ENCODE results near the gene DCBLD2.

Gene DCBLD2

DNA sequence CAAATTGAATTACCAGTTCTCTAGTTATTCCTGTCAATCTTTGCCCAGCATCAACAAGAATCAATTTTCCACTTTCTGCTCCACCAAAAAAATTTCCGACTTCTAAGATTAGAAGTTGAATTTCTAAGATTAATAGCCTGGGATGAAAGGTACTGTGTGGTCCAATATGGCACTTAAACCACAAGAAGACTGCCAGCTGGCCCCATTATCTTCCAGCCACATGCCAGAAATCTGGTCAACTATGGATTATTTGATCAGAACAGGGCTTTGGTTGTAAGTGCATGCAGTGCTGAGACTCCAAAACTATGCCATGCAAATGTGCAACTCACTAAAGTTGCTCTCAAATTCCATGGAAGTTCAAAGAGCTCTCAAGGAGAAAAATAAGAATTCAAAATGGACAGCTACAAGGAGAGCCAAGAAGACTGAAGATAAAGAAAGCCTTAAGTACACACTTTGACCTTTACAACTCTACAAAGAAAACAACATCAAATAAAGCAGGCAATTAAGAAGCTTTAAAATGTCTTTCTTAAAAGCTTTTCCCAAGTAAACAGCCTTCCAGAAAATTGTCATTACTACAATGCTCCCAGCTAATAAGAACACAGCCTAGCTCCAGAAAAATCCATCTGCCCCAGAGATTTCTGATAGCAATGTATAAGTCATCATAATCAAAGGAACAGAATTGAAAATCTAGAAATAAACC lies 74.1 kb downstream of the DCBLD2 start:
- DNase-seq, result no peak

DNA sequence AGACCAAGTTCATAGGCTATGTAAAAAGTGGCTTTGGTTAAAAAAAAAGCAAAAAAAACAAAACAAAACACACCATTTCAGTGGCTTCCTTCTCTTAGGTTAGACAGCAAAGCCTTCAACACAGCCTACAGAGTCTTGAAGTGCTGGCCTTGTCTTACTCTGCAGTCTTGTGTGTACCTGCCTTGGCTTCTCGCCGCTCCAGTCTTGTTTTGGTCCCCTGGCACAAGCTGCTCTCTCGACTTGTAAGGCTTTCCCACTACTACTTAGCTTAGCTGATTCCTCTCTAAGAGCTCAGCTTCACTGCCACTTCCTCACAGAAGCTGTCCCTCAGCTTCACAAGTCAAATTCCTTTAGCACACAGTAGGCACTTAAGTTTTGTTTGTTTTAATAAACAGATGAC lies 75.4 kb downstream of the DCBLD2 start:
- DNase-seq, result no peak

DNA sequence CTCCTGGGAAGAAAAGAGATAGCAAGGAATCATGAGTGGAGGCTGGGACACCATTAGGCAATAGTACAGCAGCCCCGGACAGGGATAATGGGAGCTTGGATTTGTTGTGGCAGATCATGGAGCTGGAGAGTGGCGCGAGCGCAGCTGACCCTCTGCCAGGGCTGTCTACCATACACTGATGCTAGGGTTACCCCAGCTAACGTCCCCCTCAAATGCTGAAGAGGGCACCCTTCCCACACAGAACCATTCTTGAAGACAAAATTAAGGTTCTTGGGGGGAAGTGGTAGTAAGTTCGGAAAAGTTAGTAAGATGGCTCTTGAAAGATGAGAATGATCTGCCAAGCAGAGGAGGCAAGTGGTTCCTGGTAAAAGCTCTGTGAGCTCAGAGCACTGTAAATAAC lies 77.2 kb downstream of the DCBLD2 start:
- DNase-seq, result no peak

DNA sequence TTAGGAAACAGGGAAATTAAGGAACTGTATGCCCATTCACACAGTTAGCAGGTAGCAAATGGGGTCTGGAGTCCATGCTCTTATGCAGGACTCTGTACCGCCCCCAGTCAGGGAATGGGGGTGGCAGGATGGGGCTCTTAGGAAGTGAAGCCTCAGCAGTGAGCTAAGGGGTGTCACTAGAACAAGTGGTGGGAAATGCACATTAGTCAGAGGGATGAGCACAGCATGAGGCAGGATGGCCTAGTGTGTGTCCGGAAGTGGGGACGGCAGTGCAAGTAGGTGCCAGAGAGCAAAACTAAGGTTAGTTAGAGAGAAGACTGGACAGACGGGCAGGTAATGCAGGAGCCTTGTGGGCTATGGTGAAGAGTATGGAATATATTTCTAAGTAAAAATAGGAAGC lies 77.7 kb downstream of the DCBLD2 start:
- DNase-seq, result no peak

DNA sequence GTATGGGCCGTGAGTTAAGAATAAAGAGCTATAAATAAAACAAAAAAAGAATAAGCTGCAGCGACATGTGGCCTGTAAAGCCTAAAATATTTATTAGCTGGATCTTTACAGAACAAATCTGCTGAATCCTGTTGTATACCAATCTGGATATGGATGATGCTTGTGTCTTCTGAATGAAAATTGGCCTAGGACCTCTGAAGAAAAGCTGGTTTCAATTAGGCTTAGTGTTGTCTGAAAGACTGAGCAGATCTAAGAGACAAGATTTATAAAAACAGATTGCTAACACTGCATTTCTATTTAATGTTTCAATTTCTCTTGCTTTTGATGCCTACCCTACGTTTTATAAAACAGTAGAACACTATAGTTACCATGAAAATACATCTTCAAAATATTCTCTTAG lies 80.4 kb downstream of the DCBLD2 start:
- no peak for DNase-seq

DNA sequence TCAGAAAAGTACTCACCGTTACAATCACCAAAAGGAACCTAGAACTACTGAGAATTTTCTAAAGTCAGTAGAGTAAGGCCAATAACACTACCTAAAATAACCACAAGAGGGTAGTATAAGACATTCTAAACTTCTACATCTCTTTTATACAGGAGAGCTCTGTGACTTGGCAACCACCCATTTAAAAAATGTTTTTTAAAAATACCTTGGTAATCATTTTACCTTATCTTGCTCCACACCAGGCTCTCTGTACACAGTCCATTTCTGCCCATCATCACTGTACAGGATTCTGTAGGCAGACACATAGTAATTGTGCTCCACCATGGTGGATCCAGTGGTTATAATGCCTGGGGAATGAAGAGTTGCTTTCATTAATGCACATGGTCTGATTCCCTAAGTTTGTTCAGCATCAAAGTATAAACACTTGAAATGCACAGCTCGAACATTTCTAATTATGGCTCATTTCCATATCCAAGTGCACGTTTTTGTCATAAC lies 83.9 kb downstream of the DCBLD2 start:
- DNase-seq, result peak; percentile 16

DNA sequence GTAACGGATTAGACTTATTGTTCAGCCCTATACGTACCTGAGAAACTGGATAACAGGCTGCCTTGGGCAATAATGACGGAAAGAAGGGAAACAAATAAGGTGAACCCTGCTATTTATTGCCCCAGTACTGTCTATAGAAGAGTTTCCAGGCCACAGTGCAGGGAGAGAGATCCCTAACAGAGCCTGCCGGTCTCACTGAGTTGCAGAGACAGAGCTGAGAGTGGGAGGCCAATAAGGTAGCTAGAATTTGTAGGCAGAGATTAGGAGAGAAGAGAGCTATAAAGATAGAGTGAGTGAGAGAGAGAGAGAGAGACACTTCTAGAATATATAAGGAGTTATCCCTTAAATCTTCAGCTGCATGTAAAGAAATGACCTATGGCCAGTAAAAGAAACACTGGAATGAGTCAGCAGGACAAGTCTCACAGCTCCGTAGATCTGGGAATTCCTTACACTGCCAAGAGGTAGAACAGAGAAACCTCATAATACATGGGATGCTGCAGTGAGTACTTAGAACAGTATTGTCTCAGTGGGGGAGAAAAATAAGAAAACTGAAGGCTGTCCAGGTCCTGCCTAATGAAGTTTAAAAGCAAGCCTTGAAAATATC lies 86.6 kb downstream of the DCBLD2 start:
- DNase-seq, result no peak

DNA sequence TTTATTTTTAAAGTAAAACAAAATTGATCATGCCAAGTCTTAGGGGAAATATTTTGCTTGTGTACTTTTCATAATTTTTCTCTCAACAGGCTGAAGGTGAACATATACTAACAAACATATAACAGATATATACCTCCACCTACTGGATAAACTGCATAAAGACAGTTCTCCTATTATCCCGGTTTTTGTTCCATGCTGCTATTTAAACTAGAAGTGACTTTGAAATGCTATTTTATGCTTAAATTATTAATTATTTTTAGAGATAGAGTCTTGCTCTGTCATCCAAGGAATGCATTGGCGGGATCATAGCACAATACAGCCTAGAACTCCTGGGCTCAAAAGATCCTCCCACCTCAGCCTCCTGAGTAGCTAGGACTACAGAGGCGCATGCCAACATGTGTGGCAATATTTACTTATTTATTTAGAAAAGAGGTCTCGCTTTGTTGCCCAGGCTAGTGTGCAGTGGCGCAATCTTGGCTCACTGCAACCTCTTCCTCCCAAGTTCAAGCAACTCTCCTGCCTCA lies 88.6 kb downstream of the DCBLD2 start:
- DNase-seq, result peak; percentile 6

DNA sequence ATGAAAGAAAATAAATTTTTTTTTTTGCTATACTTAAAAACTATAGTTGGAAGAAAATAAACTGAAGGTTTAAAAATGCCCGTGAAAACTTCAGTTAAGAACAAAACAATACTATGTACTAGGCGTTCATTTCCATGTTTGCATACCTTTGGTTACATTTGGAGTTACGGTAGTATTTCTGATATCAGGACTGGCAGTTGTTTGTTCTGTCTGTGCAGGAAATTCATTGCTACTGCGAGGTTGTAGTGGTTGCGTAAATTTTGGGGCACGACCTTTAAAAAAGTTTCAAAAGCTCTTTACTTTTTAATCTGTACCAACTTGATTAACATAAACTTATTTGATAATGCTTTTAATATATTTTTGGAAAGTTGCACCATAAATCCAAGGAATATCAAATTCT lies 90.4 kb downstream of the DCBLD2 start:
- DNase-seq, result no peak

DNA sequence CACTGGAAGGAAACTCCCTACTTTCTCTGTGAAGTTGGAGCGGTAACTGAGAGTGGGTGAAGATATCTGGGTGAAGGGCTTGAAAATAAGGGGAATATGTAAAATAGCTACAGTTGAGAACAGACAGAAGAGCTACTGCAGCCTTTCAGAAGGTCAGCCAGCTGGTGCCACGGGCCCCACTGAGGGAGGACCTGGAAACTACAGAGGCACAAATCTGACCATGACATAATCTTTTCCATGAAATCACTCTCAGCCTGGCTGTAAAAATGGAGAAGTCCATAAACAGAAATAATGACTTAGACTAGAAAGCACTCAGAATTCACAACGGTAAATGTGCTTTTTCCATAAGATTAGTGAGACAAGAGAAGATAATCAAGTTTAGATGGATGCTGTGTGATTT lies 91.9 kb downstream of the DCBLD2 start:
- DNase-seq, result no peak

DNA sequence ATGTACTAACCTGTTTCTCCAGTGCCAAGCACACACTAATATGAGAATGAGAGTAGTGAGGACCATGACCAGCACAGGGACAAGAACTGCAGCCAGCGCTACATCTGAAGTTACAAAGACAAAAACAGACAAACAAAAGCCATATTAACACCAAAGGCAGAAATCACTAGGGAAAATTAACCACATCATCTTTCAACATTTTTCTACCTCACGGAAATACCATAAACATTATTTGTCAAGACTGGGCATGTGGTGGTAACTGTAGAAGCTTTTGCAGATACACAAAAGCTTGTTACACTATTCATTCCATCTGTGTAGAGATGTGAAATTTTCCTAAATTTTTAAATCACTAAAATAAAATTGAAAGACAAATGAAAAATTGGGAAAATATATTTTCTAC lies 93.4 kb downstream of the DCBLD2 start:
- no peak for DNase-seq

DNA sequence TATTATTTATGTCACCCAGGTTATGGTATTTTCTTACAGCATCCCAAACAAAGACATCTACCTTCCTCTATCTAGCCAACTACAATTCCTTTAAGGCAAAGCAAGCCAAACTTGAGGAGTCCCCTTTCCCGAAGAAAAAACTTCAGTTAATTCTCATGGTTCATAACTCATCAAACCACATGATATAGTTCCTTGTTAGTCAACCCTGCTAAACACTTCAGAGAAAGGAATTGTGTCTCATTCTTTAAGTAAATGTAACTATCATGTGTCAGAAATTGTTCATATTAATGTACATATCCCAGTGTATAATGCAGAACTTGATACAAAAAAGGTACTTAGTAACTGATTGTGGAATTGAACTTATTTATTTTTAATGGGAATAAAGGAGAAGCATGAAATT lies 93.9 kb downstream of the DCBLD2 start:
- DNase-seq, result no peak

DNA sequence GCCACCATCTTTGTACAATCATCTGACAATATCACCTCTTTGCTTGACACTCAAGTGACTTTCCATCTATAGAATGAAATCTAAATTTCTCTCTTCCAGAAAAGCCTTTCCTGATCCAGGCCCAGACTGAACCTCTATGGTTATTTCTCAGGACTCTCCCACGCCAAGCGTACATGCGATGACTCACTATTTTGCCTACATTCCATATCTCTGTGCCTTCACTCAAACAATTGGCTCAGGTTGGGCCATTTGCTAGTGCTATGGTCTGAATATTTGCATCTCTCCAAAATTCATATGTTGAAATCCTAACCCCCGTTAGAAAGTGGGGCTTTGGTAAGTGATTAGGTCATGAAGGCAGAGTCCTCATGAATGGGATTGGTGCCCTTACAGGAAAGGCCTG lies 94.5 kb downstream of the DCBLD2 start:
- no peak for DNase-seq

DNA sequence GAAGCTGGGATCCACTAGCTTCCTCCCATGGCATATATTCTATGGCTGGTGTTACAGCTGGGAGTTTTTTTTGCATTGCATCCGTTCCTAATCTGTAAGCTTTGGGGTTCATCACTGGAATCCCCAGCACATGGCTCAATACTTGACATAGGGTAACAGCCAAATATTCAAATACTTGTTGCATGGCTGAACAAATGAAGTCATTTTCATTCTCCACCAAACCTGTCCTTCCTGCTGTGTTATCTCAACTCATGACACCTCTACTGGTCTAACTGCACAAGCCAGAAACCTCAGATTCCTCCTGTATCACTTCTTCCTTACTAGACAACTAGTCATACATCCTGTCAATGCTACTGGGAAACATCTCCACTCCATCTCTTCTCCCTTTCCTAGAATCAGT lies 95.0 kb downstream of the DCBLD2 start:
- no peak for DNase-seq

DNA sequence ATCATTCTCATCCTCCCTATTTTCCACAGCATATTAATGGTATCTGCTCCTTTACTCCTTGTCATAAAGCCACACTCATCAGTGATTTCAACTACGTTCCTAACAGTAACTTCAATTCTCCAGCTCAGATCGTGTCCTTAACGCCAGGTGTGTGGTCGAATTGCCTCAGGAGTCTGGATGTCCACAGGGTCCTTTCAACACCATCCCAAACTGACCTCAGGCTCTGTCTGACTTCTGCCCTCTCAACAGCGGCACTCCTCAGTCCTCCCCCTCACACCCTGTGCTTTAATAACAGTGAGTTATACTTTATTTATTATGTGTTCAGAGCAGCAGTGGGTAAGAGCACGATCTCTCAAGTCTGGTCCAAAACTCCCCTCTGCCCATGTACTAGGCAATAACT lies 95.9 kb downstream of the DCBLD2 start:
- no peak for DNase-seq

DNA sequence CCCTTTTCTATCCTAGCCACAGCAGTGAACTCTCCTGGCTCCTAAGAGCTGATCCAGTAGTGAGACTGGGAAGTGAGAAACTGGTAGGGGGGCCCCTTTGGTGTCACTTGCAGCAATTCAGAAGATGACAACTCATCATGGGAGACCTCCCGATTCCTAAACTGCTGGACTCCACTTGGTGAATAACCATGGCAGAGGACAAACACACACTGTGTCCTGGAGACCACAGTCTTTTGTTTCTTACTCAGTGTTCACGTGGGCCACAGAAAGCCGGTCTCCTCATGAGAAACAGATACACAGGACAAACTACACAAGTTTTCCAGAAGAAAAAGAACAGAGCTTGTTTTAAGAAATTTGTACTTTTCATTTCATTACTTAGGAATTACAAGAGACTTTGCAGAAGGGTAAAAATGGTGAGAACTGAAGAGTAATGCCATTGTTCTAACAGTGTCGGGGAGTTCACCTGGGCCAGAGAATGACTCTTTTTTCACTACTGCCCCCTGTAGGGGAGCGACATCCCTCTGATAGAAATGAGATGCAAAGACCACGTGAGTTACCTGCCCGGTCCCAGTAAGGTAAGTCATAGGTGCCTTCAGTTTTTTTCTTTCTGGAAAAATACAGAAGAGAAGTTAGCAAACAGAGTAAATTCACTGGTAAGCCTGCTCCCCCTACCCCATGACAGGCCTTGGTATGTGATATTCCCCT lies 100.3 kb downstream of the DCBLD2 start:
- DNase-seq, result no peak

DNA sequence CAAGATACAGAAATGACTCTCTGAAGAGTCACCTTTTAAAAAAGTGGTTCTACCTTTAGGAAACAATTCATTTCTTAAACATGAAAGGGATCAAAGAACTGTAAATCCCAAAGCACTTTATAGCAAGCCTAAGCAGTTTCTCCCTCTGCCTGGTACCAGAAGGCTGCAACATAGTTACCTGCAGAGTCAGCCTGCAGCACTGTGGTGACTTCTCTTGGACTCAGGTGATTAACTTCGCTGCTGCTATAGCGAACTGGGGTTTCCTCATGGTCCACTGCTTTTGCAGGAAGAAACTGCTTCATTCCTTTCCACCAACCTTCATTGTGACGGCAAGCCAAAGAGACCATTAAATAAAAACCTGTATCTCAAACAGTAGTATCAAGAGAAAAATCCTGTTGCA lies 101.1 kb downstream of the DCBLD2 start:
- no peak for DNase-seq

DNA sequence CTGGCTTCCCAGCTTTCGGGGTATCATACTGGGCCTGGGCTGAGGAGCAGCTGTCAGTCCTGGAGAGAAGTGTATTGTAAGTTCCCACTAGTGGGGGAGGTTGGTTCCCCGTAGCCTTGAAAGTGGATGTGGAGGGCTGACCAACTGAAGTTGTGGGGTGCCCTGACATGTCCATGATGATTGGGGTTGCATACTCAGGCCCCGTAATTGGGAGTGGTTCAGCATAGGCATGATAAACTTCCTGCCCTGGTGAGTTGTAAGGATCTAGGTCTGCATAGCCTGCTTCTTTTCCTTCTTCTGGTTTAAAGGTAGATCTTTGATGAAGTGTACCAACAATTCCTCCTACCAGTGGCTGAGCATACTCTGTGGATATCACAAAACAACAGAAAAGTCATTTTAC lies 102.0 kb downstream of the DCBLD2 start:
- no peak for DNase-seq

DNA sequence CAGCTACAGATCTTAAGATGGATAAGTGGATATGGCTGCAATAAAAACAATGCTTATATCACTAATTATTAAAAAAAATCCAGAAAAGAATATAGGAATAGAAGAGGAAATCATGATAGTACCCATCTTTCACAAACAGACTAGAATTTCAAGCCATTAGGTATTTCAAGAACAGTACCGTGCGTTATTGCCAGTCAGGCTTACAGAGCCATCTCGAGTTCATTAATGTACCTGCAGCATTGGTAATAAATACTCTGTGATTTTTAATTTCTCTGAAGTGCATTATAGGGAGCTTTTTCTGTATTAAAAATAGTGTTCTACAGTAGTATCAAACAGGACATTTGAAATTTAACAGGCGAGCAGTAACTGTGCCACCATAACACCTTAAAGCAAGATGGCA lies 102.7 kb downstream of the DCBLD2 start:
- DNase-seq, result no peak

DNA sequence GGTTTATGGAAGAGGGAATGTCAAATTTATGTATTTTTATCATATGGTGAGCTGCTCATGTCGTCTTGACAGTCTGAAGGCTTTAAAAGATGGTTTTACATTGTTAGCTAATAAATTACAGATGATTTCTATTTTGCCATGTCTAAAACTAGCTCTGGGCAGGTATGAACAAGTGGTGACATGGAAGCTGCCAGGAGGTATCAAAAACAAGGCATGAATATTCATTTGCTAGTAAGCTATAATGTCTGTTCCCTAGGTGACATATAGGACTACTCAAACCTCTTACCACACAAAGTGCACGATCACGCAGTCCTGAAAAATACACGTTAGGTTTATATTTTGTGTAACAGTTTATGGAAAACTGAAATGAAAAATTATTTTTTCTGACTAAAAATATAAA lies 103.6 kb downstream of the DCBLD2 start:
- DNase-seq, result no peak

DNA sequence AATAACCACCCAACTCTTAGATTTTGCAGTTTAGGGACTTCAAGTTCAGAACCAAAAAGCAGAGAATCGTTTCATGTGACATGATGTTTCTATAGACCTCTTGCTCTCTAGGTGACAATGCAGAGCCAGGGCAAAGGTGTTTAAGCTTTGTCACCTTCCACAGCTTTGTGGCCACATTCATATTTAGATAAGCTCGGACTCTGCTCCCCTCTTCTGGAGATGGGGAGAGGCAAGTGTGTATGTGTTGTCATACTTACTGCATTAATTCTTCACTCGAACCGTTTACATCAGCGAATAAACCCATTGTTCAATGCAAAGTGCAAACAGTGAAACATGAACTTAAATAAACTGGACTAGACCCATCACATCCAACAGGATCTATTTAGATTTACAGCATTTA lies 105.2 kb downstream of the DCBLD2 start:
- DNase-seq, result no peak

DNA sequence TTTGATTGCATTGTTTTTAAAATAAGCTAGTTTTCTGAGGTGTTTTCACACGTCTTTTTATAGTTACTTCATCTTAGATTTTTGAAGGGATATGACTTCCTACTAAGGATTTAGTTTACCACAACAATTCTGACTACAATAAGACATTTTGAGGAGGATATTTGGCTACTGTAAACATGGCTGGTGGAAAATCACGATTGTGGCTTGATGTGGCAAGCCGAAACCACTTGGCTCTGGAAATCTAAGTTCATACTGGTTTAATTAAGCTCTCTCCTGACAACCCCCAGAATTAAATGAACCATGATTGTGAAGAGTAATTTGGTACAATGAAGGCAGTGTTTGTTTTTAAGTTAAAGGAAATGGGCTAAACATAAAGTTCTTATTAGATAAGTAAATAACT lies 107.5 kb downstream of the DCBLD2 start:
- no peak for DNase-seq

DNA sequence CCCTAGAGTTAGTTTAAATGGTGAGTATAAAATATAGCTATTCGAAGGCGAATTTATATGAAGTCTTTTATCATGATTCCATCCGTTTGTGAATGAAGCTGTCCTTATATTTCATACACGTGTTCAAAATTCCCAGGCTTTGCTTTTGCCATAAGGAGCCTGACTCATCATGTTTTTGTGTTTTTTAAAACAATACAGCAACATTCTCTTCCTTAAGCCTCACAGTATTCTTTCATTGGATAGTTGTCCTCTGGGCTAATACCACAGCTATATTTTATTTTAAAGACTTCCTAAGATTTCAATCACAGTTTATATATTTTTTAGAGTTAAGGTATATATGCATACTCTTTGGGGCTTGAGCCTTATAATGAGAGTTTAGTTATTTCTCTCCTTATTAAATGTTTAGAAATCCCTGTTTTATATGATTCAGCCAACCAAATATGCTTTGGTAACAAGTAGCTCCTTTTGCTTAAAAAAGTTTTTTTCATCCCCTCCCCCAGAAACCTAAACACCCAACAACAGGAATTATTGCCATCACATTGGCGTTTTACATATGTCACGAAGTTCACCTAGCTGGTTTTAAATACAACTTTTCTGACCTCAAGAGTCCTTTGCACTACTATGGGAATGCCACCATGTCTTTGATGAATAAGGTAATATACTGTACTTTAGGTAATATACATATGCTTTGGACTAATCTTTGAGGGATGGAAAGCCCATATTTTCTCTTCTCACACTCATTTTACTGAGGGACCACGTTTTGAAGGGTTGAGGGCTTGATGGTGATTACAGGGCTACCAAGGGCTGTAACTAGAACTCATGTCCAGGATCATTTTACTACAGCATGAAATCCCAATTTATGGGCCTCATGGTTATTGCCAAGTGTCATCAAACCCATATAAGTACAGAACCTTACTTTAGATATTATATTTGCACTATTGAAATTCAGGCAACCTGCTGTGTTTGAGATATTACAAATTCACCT lies 109.9 kb downstream of the DCBLD2 start:
- DNase-seq, result no peak

Data from COR-L47 (cell line).